Ascending aorta (tissue), 2 donors: ENCODE measurements around the gene ENKD1. TPM values are rescaled to one million over a fixed set of nuclear protein-coding genes. Genes with fewer than 3 reads are reported as not detected.

ENCODE experiments used
- DNase-seq, 2 donors: peaks; one replicate each; pipeline ENCODE4 v3.0.0-alpha.2; 2019; ENCODE audit warnings: low spot score in 2 of 2
- H3K27ac ChIP-seq, 2 donors: fragments of 200-600 bp; sonication (generic); one replicate each; pipeline ENCODE4 v1.5.1; 2016 to 2017; ENCODE audit warnings: mild to moderate bottlenecking in 1 of 2
- H3K27me3 ChIP-seq: fragments of 200-600 bp; sonication (generic); one replicate; pipeline ENCODE4 v1.5.1; 2017
- H3K36me3 ChIP-seq, 2 donors: fragments of 200-600 bp; sonication (generic); one replicate each; pipeline ENCODE4 v1.5.1; 2016
- H3K4me1 ChIP-seq, 2 donors: fragments of 200-600 bp; sonication (generic); one replicate each; pipeline ENCODE4 v1.5.1; 2016 to 2017; ENCODE audit warnings: mild to moderate bottlenecking in 1 of 2
- H3K4me3 ChIP-seq, 2 donors: fragments of 200-600 bp; sonication (generic); one replicate each; pipeline ENCODE4 v1.5.1; 2016 to 2017; ENCODE audit warnings: mild to moderate bottlenecking in 1 of 2
- H3K9me3 ChIP-seq, 2 donors: fragments of 200-600 bp; sonication (generic); one replicate each; pipeline ENCODE4 v1.5.1; 2016
- CTCF ChIP-seq, 3 experiments: fragments of 200-600 bp in 2 of 3; fragments of 450-650 bp in 1 of 3; sonication (generic) in 2 of 3; IDR thresholded peaks; one replicate each; pipeline ENCODE4 v1.5.1; 2016 to 2019; ENCODE audit warnings: antibody characterized with exemption in 3 of 3, mild to moderate bottlenecking in 1 of 3, moderate library complexity in 1 of 3
- intact Hi-C: fragments of 100-400 bp; cut with DNase I; formaldehyde crosslinking; loops from one replicate; pipeline ENCODE4 v1.15.1; 2023
- total RNA-seq: library from RNA; depleted of rRNA; stranded (reverse); fragments of >200 nt; gene quantifications from one replicate; pipeline ENCODE4 v1.1.0, GENCODE V29; 2016

Gene ENKD1
- total RNA-seq, 1 donor from 2014 or later = 42.5 TPM

GRCh38 chr16:67709050-67709449 is 42.5 kb upstream of the ENKD1 start:
- intact Hi-C loops = no loop called here
- no peaks in the 10 kb centered on the region for H3K36me3 ChIP-seq
- DNase-seq = no peak
- H3K9me3 ChIP-seq = no peaks in the 10 kb centered on the region
- no peak overlapping the region for H3K27ac ChIP-seq
- no peaks in the 10 kb centered on the region for H3K4me1 ChIP-seq
- H3K4me3 ChIP-seq = no peak overlapping the region
- TF ChIP-seq CTCF (IDR thresholded peaks at IDR 0.05) = no peak
- H3K27me3 ChIP-seq = no peaks in the 10 kb centered on the region

GRCh38 chr16:67708368-67708771 is 41.8 kb upstream of the ENKD1 start:
- DNase-seq = no peak
- no peaks in the 10 kb centered on the region for H3K9me3 ChIP-seq
- no peak overlapping the region for H3K4me3 ChIP-seq
- no peaks in the 10 kb centered on the region for H3K27me3 ChIP-seq
- no peak overlapping the region for H3K27ac ChIP-seq
- no peaks in the 10 kb centered on the region for H3K4me1 ChIP-seq
- intact Hi-C loops = no loop called here
- no peak for TF ChIP-seq CTCF (IDR thresholded peaks at IDR 0.05)
- H3K36me3 ChIP-seq = no peaks in the 10 kb centered on the region

GRCh38 chr16:67707790-67708189 is 41.2 kb upstream of the ENKD1 start:
- Histone ChIP-seq H3K27ac (no peak overlapping the region), H3K36me3 (no peaks in the 10 kb centered on the region), H3K4me1 (no peaks in the 10 kb centered on the region), H3K4me3 (no peak overlapping the region), H3K27me3 (no peaks in the 10 kb centered on the region), H3K9me3 (no peaks in the 10 kb centered on the region)
- no peak for TF ChIP-seq CTCF (IDR thresholded peaks at IDR 0.05)
- intact Hi-C loops = no loop called here
- DNase-seq = no peak

- H3K27me3 ChIP-seq = no peaks in the 10 kb centered on the region
- H3K27ac ChIP-seq = no peak overlapping the region
- no peaks in the 10 kb centered on the region for H3K36me3 ChIP-seq
- no peak for TF ChIP-seq CTCF (IDR thresholded peaks at IDR 0.05)
- intact Hi-C loops = no loop called here
- no peaks in the 10 kb centered on the region for H3K4me1 ChIP-seq
- H3K4me3 ChIP-seq = no peak overlapping the region
- no peaks in the 10 kb centered on the region for H3K9me3 ChIP-seq
- DNase-seq = no peak
Measured at GRCh38 chr16:67707210-67707609, 40.7 kb upstream of the ENKD1 start.

GRCh38 chr16:67704110-67704509 is 37.6 kb upstream of the ENKD1 start:
- H3K27ac ChIP-seq = no peak overlapping the region
- H3K27me3 ChIP-seq = no peaks in the 10 kb centered on the region
- no peak overlapping the region for H3K4me3 ChIP-seq
- H3K9me3 ChIP-seq = no peaks in the 10 kb centered on the region
- no peak for DNase-seq
- no peak for TF ChIP-seq CTCF (IDR thresholded peaks at IDR 0.05)
- H3K4me1 ChIP-seq = no peaks in the 10 kb centered on the region
- peaks cover under 1 to 4% of the 10 kb centered on the region in 2 donors for H3K36me3 ChIP-seq
- intact Hi-C loops = no loop called here

- Histone ChIP-seq H3K4me1 (no peaks in the 10 kb centered on the region), H3K27ac (no peak overlapping the region), H3K27me3 (no peaks in the 10 kb centered on the region), H3K4me3 (no peak overlapping the region), H3K9me3 (no peaks in the 10 kb centered on the region), H3K36me3 (peaks cover 5 to 6% of the 10 kb centered on the region in 2 donors)
- TF ChIP-seq CTCF (IDR thresholded peaks at IDR 0.05) = no peak
- no peak for DNase-seq
- intact Hi-C loops = no loop called here
Measured at GRCh38 chr16:67703626-67704025, 37.1 kb upstream of the ENKD1 start.
